ENCODE measurements around the gene HYAL4.
"Not testable (repeated sequence)": the region's sequence is repeated elsewhere in the genome, so short reads cannot be mapped to it uniquely, and the experiment has no call there.

HYAL4 gene

GRCh38 chr7:123864966-123865365 lies 20.0 kb downstream of the HYAL4 start:
- H3K9me3 Mint-ChIP-seq: no peaks in the 10 kb centered on the region
- no peak overlapping the region for H3K4me3 Mint-ChIP-seq
- H3K27me3 Mint-ChIP-seq: peaks cover 28% of the 10 kb centered on the region
- DNase-seq: no peak
- H3K4me1 Mint-ChIP-seq: no peaks in the 10 kb centered on the region
- no peak for ATAC-seq
- H3K27ac Mint-ChIP-seq: no peak overlapping the region

DNA sequence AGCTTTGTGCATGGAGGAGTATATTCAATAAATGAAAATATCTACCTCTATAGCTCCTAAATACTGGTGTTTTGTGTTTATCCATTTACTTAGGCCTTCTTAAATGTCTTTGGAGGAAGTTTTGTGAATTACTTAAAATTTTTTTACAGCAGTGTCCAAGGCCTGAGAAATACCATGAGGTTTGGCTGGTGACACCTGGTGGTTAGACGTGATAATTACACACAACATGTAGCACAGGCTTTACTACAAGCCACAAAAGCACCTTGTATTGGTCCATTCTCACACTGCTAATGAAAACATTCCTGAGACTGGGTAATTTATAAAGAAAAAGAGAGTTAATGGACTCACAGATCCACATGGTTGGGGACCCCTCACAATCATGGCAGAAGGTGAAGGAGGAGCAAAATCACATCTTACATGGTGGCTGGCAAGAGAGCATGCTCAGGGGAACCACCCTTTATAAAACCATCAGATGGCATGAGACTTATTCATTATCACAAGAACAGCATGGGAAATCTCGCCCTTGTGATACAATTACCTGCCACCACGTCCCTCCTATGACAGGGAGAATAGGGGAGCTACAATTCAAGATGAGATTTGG lies 20.6 kb downstream of the HYAL4 start:
- H3K4me1 Mint-ChIP-seq: no peaks in the 10 kb centered on the region
- H3K27ac Mint-ChIP-seq: peak overlapping the region in 1 of 2 donors; percentile 40
- ATAC-seq (peak; percentile 82), DNase-seq (peak; percentile 31 to 38)
- no peaks in the 10 kb centered on the region for H3K9me3 Mint-ChIP-seq
- peaks cover 26% of the 10 kb centered on the region for H3K27me3 Mint-ChIP-seq
- no peak overlapping the region for H3K4me3 Mint-ChIP-seq

- no peaks in the 10 kb centered on the region for H3K4me1 Mint-ChIP-seq
- H3K4me3 Mint-ChIP-seq: no peak overlapping the region
- no peak for DNase-seq
- peak overlapping the region in 1 of 2 donors; percentile 8 for H3K27ac Mint-ChIP-seq
- H3K27me3 Mint-ChIP-seq: peaks cover 27% of the 10 kb centered on the region
- no peak for ATAC-seq
- no peaks in the 10 kb centered on the region for H3K9me3 Mint-ChIP-seq
These were observed 22.3 kb downstream of the HYAL4 start for GRCh38 chr7:123867225-123867624.

DNA sequence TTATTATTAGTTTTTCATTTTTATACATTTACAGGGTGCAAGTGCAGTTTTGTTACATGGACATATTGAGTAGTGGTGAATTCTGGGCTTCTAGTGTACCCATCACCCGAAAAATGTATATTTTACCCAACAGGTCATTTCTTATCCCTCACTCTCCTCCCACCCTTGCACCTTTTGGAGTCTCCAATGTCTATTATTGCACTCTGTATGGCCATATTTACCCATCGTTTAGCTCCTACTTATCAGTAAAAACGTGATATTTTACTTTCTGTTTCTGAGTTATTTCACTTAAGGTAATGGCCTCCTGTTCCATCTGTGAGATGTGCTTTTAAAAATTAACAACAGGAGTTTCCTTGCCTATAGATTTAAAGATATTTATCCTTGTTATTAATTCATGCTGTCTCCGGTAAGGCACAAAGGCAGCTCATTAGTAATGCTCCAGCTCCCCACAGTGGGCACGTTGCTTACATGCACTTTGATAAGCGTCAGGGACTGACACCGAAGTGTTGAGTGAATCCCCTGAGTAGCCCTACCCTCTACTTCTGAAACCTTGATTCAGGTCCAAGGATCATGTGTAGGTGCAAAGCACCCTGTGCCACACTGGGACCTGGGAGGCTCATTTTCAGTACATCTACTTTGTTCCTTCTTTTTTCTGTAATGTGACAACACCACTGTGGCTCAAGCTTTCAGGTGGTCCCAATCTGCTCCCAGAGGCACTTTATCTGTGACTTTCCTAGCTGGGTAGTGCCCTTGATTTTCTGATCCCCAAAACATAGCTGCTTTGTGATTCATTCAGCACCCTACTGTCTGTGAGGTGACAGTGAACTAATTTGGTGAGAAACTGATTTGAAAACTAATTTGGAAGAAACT lies 27.3 kb downstream of the HYAL4 start:
- H3K4me3 Mint-ChIP-seq: peak overlapping the region in 1 of 2 donors; percentile 8
- H3K27me3 Mint-ChIP-seq: peaks cover 5% of the 10 kb centered on the region
- no peaks in the 10 kb centered on the region for H3K4me1 Mint-ChIP-seq
- H3K9me3 Mint-ChIP-seq: no peaks in the 10 kb centered on the region
- DNase-seq (peak; percentile 28 to 42), ATAC-seq (peak; percentile 89)
- no peak overlapping the region for H3K27ac Mint-ChIP-seq

- Mint-ChIP-seq H3K27me3 (peaks cover 5% of the 10 kb centered on the region), H3K4me1 (no peaks in the 10 kb centered on the region), H3K27ac (no peak overlapping the region), H3K9me3 (no peaks in the 10 kb centered on the region), H3K4me3 (no peak overlapping the region)
- DNase-seq (no peak), ATAC-seq (no peak)
These were observed 27.9 kb downstream of the HYAL4 start for GRCh38 chr7:123872908-123873307.

- Mint-ChIP-seq H3K4me1 (no peaks in the 10 kb centered on the region), H3K4me3 (no peak overlapping the region), H3K27ac (no peak overlapping the region), H3K9me3 (no peaks in the 10 kb centered on the region), H3K27me3 (peaks cover 5% of the 10 kb centered on the region)
- ATAC-seq (no peak), DNase-seq (no peak)
These were observed 31.7 kb downstream of the HYAL4 start for GRCh38 chr7:123876557-123877256.

GRCh38 chr7:123879628-123880027 lies 34.7 kb downstream of the HYAL4 start:
- DNase-seq (no peak), ATAC-seq (no peak)
- H3K4me1 Mint-ChIP-seq: no peaks in the 10 kb centered on the region
- no peaks in the 10 kb centered on the region for H3K9me3 Mint-ChIP-seq
- H3K27ac Mint-ChIP-seq: no peak overlapping the region
- H3K27me3 Mint-ChIP-seq: peaks cover 4% of the 10 kb centered on the region
- H3K4me3 Mint-ChIP-seq: no peak overlapping the region

DNA sequence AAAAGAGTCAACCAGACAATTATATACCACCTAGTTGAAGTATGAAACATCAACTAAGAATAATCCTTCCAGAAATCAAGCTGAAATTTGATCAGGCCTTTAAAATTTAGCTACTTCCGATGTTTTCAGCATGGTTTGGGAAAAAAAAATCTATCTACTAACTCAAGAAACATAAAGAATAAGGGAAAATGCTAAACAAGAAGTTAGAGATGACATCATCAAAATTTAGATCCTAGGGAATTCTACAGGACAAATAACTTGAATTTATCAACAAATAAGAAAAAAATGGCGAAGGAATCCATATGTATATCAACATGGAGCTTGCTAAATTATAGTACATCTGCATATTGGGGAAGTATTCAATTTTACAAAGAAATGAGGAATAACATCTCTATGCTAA lies 36.3 kb downstream of the HYAL4 start:
- Mint-ChIP-seq H3K9me3 (no peaks in the 10 kb centered on the region), H3K27ac (no peak overlapping the region), H3K4me3 (no peak overlapping the region), H3K27me3 (peaks cover 6% of the 10 kb centered on the region), H3K4me1 (no peaks in the 10 kb centered on the region)
- ATAC-seq: no peak
- DNase-seq: no peak

- H3K9me3 Mint-ChIP-seq: no peaks in the 10 kb centered on the region
- no peak for ATAC-seq
These were observed 38.2 kb downstream of the HYAL4 start for GRCh38 chr7:123883154-123883553.

DNA sequence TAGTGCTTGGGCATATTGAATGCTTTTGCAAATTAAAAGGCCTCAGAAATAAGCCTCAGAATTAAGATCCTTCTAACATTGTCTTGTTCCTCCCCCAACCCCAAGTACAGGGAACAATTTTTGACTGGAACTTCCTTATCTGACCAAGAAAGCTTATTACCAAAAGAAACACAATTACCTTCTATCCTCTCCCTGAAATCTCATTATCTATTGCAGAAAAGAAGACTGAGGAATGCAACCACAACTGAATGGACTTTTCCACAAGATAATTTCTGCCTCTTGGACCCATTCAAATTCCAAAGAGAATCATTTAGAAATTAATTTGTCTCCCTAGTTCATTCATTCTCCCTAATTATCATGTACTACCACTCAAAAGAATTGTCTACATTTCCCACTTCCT lies 43.2 kb downstream of the HYAL4 start:
- H3K4me1 Mint-ChIP-seq: no peaks in the 10 kb centered on the region
- DNase-seq (no peak), ATAC-seq (no peak)
- peaks cover 14% of the 10 kb centered on the region for H3K27me3 Mint-ChIP-seq
- no peak overlapping the region for H3K4me3 Mint-ChIP-seq
- peaks cover 0 to 11% of the 10 kb centered on the region in 2 donors for H3K9me3 Mint-ChIP-seq
- H3K27ac Mint-ChIP-seq: no peak overlapping the region

More at GRCh38 chr7:123883154-123883553, 38.2 kb downstream of the HYAL4 start:
- peaks cover 6% of the 10 kb centered on the region for H3K27me3 Mint-ChIP-seq
- no peak overlapping the region for H3K27ac Mint-ChIP-seq
- DNase-seq: no peak
- H3K4me1 Mint-ChIP-seq: no peaks in the 10 kb centered on the region
- H3K4me3 Mint-ChIP-seq: no peak overlapping the region

GRCh38 chr7:123894753-123895152 lies 49.8 kb downstream of the HYAL4 start:
- not testable (repeated sequence) for H3K27ac Mint-ChIP-seq, DNase-seq, H3K4me1 Mint-ChIP-seq, H3K4me3 Mint-ChIP-seq, ATAC-seq
- H3K27me3 Mint-ChIP-seq: peaks cover 16% of the 10 kb centered on the region
- H3K9me3 Mint-ChIP-seq: peaks cover 5 to 32% of the 10 kb centered on the region in 2 donors

DNA sequence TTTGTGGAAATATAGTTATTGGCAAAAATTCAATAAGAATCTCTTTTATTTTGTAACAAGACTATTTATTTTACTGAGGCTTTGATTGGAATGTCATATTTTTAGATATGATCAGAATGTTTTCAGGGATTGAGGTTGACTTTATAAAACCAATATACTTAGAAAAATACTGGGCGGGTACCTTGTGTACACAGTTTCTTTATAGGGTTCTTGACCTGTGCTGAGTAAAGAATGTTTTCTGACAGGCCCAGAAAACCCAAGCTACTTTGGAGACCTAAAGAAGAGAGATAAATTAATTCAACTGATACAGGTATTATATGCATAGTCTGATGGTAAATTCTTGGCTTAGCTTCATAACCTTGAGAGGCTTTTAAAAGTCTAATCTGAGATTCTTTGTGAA lies 56.1 kb downstream of the HYAL4 start:
- Mint-ChIP-seq H3K27me3 (no peaks in the 10 kb centered on the region), H3K27ac (no peak overlapping the region), H3K4me3 (no peak overlapping the region), H3K9me3 (peaks cover 3 to 7% of the 10 kb centered on the region in 2 donors), H3K4me1 (no peaks in the 10 kb centered on the region)
- DNase-seq (no peak), ATAC-seq (no peak)

GRCh38 chr7:123905714-123906113 lies 60.7 kb downstream of the HYAL4 start:
- DNase-seq (no peak), ATAC-seq (no peak)
- H3K4me3 Mint-ChIP-seq: no peak overlapping the region
- no peak overlapping the region for H3K27ac Mint-ChIP-seq
- H3K9me3 Mint-ChIP-seq: peaks cover 6 to 8% of the 10 kb centered on the region in 2 donors
- H3K27me3 Mint-ChIP-seq: no peaks in the 10 kb centered on the region
- no peaks in the 10 kb centered on the region for H3K4me1 Mint-ChIP-seq

GRCh38 chr7:123916240-123916724 lies 71.3 kb downstream of the HYAL4 start:
- Mint-ChIP-seq H3K9me3 (no peaks in the 10 kb centered on the region), H3K4me1 (no peaks in the 10 kb centered on the region)
- ATAC-seq: no peak

DNA sequence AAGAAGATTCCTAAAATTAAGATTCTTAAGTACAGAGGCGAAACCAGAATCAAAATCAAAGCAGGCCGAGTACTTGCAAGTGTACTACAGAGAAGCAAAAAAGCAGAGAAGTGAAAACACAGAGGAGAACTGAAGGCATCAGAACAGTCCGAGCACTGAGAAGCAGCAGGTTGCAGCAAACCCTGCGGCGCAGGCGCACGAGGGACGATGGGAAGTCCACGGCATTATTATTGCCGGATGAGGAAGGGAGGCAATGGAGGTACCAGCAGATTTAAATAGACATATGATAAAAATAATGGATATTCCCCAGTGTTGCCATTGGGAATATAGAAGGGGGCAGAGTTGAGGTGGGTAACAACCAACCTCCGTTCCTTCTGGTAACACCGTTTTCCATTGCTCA lies 72.9 kb downstream of the HYAL4 start:
- Mint-ChIP-seq H3K4me1 (no peaks in the 10 kb centered on the region), H3K27ac (no peak overlapping the region), H3K27me3 (no peaks in the 10 kb centered on the region), H3K9me3 (no peaks in the 10 kb centered on the region), H3K4me3 (no peak overlapping the region)
- DNase-seq: no peak
- ATAC-seq: no peak

More at GRCh38 chr7:123916240-123916724, 71.3 kb downstream of the HYAL4 start:
- Mint-ChIP-seq H3K4me3 (no peak overlapping the region), H3K27ac (no peak overlapping the region), H3K27me3 (no peaks in the 10 kb centered on the region)
- DNase-seq: no peak

DNA sequence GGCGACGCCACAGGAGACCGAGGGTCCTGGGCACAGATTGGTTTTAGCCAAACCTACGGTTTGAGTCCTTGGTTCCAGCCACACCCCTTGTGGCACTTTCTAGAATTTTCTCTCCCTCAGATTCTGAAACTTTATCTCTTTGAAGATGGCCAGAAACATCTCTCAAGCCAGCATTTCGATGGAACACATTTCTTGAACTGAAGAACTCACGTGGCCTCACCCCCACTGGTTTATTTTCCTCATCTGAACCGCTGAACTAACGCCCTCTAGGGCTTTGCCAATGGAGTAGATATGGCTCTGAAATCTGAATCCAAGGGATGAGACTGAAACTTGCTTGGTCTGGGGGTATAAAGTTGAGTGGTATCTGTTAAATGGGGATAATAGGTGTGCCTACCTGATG lies 73.3 kb downstream of the HYAL4 start:
- Mint-ChIP-seq H3K4me1 (no peaks in the 10 kb centered on the region), H3K27ac (no peak overlapping the region)

More for the DNA sequence above, 73.3 kb downstream of the HYAL4 start:
- H3K27me3 Mint-ChIP-seq: no peaks in the 10 kb centered on the region
- no peak for DNase-seq
- H3K9me3 Mint-ChIP-seq: no peaks in the 10 kb centered on the region
- H3K4me3 Mint-ChIP-seq: no peak overlapping the region
- ATAC-seq: no peak

All from stimulated activated naive CD8-positive, alpha-beta T cell treated with anti-CD3 and anti-CD28 coated beads, Interleukin-15, amount 100 ng/mL, for 72 hours (primary cell).